Naive B cell (primary cell): ENCODE data around the gene CCNY. TPM values are rescaled to one million over a fixed set of nuclear protein-coding genes. Genes with fewer than 3 reads are reported as not detected.
A peak's percentile ranks its signal among the peaks of the same experiment; 100 is the strongest.

Experiments used
- ATAC-seq, 2 donors: fragments of 150-1000 bp; cut with Tn5 transposase; 2 replicates each; pipeline ENCODE4 v1.10.0; 2021; ENCODE audit warnings: low read depth in 2 of 2, mild to moderate bottlenecking in 2 of 2, moderate library complexity in 2 of 2
- DNase-seq: peaks from one replicate; pipeline ENCODE4 v3.0.0; 2022
- H3K27ac Mint-ChIP-seq, 6 donors: one replicate each; pipeline ENCODE4 v1.8.0; 2020 to 2022; ENCODE audit warnings: mild to moderate bottlenecking in 6 of 6, mixed read lengths in 6 of 6, moderate library complexity in 5 of 6, inconsistent platforms in 2 of 6
- H3K27me3 Mint-ChIP-seq, 3 donors: one replicate each; pipeline ENCODE4 v1.8.0; 2021 to 2022; ENCODE audit warnings: mixed read lengths in 3 of 3, mild to moderate bottlenecking in 1 of 3
- H3K36me3 Mint-ChIP-seq, 2 donors: one replicate each; pipeline ENCODE4 v1.8.0; 2020 to 2022; ENCODE audit warnings: mixed read lengths in 2 of 2, inconsistent platforms in 1 of 2, mild to moderate bottlenecking in 1 of 2
- H3K4me1 Mint-ChIP-seq, 3 donors: one replicate each; pipeline ENCODE4 v1.8.0; 2020 to 2022; ENCODE audit warnings: mixed read lengths in 3 of 3, inconsistent platforms in 1 of 3, mild to moderate bottlenecking in 1 of 3, moderate library complexity in 1 of 3
- H3K4me3 Mint-ChIP-seq, 8 donors: one replicate each; pipeline ENCODE4 v1.8.0; 2020 to 2022; ENCODE audit warnings: mild to moderate bottlenecking in 8 of 8, mixed read lengths in 8 of 8, moderate library complexity in 8 of 8, inconsistent platforms in 2 of 8
- H3K9me3 Mint-ChIP-seq, 7 donors: one replicate each; pipeline ENCODE4 v1.8.0; 2020 to 2022; ENCODE audit warnings: mixed read lengths in 7 of 7, mild to moderate bottlenecking in 5 of 7, inconsistent platforms in 2 of 7, moderate library complexity in 1 of 7
- polyA plus RNA-seq, 6 donors: library from polyadenylated mRNA; unstranded; fragments of 300-500 nt; fragmentation: Illumina TruSeq; gene quantifications; one replicate each; pipeline ENCODE4 v1.2.3, GENCODE V29; 2021; ENCODE audit warnings: low read depth in 6 of 6

Gene CCNY
- polyA plus RNA-seq, 6 donors from 2014 or later: 9.4 to 27.7 (median 13.6) TPM

DNA sequence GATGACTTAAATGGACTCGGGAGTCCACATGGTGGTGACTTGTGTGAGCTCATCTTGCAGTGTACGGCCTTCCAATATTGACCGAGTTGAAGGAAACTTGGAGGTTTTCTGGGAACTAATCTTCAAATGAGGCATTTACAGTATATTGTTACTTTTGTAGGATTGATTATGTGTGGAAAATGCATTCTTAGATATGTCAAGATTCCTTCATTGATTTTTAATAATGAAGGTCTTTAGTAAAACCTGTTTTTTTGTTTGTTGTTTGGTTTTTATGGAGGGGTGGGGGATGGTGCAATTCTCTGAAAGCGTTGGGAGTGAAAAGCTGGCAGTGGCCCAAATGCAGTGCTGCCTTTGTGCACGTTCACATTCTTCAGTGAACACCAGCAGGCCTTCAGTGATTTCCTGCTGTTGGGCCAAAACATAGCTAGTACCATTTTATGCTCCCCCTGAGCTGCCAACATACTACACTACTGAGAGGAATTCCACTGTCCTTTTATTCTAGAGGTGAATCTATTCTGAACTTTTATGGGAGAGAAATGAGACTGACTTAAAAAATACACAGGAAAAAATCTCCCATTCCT, 50.4 kb downstream of the CCNY start:
- Mint-ChIP-seq H3K27ac (peak overlapping the region in 2 of 6 donors; percentile 87 to 89), H3K4me3 (no peak overlapping the region), H3K36me3 (peaks cover 6 to 19% of the 10 kb centered on the region in 2 donors), H3K27me3 (no peaks in the 10 kb centered on the region), H3K4me1 (peaks cover 49 to 67% (median 53%) of the 10 kb centered on the region in 3 donors), H3K9me3 (peaks cover under 1 to 22% (median 19%) of the 10 kb centered on the region in 7 donors)
- ATAC-seq: no peak
- no peak for DNase-seq

DNA sequence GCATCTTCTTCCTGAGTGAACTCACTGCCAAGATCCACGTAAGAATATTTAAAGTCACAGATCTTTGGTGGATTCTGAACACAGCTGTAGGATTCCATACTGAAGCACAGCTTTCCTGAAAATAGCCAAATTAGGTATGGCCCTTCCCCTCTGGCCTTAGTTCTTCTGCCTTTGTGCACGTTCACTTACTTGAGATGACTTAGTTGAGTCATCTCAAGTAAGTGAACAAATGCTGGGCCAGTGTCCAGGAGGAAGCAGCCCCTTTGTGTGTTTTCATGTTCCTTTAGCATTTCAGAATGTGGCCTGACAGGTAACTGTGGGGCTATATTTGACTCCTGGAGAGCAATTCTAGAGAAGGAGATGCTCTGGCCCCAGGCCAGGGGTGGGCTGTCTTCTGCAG, 51.5 kb downstream of the CCNY start:
- Mint-ChIP-seq H3K27me3 (no peaks in the 10 kb centered on the region), H3K27ac (peak overlapping the region in 1 of 6 donors; percentile 77), H3K4me3 (no peak overlapping the region), H3K4me1 (peaks cover 58 to 69% (median 59%) of the 10 kb centered on the region in 3 donors), H3K36me3 (peaks cover 6 to 23% of the 10 kb centered on the region in 2 donors), H3K9me3 (peaks cover 2 to 25% (median 19%) of the 10 kb centered on the region in 7 donors)
- ATAC-seq (no peak), DNase-seq (no peak)

DNA sequence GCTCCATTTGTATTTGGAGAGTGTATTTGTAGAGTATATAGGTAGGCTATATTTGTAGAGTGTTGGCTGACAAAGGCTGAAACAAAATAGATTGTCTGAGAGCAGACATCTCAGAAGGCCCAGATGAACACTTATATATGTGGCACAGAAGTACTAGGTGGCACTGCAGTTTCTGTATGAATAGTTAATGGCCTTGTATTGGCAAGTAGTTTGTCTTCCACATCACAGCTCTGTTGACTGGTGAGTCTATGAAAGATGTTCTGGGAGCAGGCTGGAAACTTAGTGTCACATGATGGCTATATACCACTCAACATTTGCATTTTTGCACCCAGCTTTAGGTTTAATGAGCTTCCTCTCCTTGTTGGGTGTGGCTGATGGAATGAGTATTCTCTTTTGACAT, 51.9 kb downstream of the CCNY start:
- no peaks in the 10 kb centered on the region for H3K27me3 Mint-ChIP-seq
- peaks cover 6 to 23% of the 10 kb centered on the region in 2 donors for H3K36me3 Mint-ChIP-seq
- peak overlapping the region in 2 of 6 donors; percentile 4 to 77 for H3K27ac Mint-ChIP-seq
- DNase-seq: no peak
- peaks cover 2 to 25% (median 19%) of the 10 kb centered on the region in 7 donors for H3K9me3 Mint-ChIP-seq
- ATAC-seq: no peak
- no peak overlapping the region for H3K4me3 Mint-ChIP-seq
- H3K4me1 Mint-ChIP-seq: peaks cover 62 to 71% (median 63%) of the 10 kb centered on the region in 3 donors

DNA sequence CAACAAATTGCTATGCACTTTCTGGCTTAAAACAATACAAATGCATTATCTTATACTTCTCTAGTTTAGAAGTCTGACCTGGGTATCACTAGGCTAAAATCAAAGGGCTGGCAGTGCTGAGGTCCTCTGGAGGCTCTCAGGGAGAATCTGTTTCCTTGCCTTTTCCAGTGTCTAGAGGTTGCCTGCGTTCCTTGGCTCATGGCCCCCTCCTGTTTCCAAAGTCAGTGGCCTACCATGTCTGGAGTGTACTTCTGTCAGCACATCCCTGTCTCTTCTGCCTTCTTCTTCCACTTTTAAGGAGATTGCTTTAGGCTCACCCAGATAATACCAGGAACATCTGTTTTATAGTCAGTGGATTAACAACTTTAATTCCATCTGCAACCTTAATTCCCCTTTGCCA, 52.4 kb downstream of the CCNY start:
- Mint-ChIP-seq H3K27ac (peak overlapping the region in 2 of 6 donors; percentile 4 to 34), H3K27me3 (no peaks in the 10 kb centered on the region), H3K4me3 (no peak overlapping the region), H3K36me3 (peaks cover 6 to 23% of the 10 kb centered on the region in 2 donors), H3K9me3 (peaks cover 2 to 25% (median 19%) of the 10 kb centered on the region in 7 donors), H3K4me1 (peaks cover 65 to 72% (median 68%) of the 10 kb centered on the region in 3 donors)
- DNase-seq: no peak
- no peak for ATAC-seq

DNA sequence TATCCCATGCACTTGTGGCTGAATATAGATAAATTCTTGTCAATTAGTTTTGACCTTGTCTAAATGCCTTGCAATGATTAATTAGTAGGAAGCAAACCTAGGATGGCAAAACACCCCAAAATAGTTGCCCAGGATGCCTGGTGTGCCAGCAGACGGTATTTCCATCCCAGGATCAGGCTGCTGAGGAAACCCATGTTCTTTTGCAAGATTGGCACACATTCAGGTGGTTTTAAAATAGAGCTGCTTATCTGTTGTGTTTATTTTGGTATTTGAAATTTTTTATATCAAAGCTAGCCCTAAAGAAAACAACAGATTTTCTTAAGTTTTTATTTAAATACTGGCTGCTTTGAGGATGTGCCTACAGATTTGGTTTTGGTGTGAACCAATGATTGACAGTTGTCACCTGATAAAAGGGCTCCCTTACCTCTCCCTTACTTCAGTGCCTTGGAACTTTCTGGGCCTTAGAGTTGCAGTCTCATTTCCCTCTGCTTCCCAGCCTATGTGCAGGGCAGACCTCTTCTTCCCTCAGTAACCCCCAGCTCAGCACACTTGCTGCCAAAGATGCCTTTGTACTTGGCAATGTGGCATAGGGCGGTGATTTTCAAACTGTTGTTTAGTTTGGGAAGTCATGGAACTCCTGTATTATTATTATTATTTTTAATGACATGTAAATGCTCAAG, 54.0 kb downstream of the CCNY start:
- peaks cover 57 to 72% (median 68%) of the 10 kb centered on the region in 3 donors for H3K4me1 Mint-ChIP-seq
- peaks cover 2 to 25% (median 19%) of the 10 kb centered on the region in 7 donors for H3K9me3 Mint-ChIP-seq
- H3K27me3 Mint-ChIP-seq: no peaks in the 10 kb centered on the region
- DNase-seq (no peak), ATAC-seq (no peak)
- H3K36me3 Mint-ChIP-seq: peaks cover 6 to 23% of the 10 kb centered on the region in 2 donors
- H3K4me3 Mint-ChIP-seq: no peak overlapping the region
- peak overlapping the region in 2 of 6 donors; percentile 11 to 34 for H3K27ac Mint-ChIP-seq

DNA sequence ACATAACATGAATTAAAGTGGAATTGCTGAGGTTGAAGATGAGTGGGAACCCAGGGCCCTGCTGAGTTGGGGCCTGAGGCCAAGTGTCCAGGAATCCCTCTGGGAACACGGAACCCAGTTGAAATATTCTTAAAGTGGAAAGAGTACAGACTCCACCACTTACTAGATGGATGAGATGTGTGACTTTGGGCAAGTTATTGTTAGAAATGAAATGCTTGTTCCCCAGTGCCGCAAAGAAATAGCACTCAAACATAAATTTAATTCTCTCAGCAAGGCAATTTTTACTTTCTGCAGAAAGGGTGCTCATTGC, 54.5 kb downstream of the CCNY start:
- peak overlapping the region in 2 of 6 donors; percentile 11 to 38 for H3K27ac Mint-ChIP-seq
- no peak overlapping the region for H3K4me3 Mint-ChIP-seq
- peaks cover 2 to 25% (median 19%) of the 10 kb centered on the region in 7 donors for H3K9me3 Mint-ChIP-seq
- no peak for DNase-seq
- no peak for ATAC-seq
- no peaks in the 10 kb centered on the region for H3K27me3 Mint-ChIP-seq
- H3K4me1 Mint-ChIP-seq: peaks cover 57 to 77% (median 71%) of the 10 kb centered on the region in 3 donors
- H3K36me3 Mint-ChIP-seq: peaks cover 6 to 23% of the 10 kb centered on the region in 2 donors

DNA sequence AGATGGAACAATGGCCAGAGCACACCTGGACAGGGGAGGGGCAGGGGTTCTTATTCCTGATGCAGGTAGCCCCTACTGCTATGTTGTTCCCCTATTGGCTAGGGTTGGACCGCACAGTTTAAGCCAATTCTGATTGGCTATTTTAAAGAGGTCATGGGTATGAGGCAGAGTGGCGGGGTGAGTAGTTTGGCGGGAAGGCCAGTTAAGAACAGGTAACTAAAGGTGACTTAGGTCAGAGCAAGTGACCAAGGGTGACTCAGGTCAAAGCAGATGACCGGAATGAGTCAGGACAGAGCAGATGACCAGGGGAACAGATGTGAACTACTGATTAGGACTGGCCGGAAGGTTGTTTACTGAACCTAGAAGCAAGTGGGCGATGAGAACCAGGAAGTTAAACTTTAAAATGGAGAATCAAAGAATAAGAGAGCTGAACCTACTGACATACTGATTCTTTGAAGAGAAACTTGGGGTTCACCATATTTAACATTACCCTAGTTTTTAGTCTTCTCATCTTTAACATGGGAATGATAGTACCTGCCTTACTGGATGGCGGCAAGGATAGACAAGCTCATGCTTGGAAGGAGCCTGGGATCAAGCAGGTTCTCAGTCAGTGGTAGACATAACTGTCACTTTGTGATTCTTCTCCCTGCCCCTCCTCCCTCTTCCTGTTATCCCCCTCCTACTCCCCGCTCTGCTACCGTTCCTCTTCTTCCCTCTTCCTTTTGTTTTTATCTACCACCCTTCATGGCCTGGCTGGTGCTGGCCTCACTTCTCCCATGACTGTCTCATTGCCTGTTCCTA, 55.0 kb downstream of the CCNY start:
- peaks cover 6 to 23% of the 10 kb centered on the region in 2 donors for H3K36me3 Mint-ChIP-seq
- peak overlapping the region in 5 of 6 donors; percentile 23 to 63 (median 39) for H3K27ac Mint-ChIP-seq
- DNase-seq (no peak), ATAC-seq (no peak)
- no peaks in the 10 kb centered on the region for H3K27me3 Mint-ChIP-seq
- H3K4me3 Mint-ChIP-seq: peak overlapping the region in 1 of 8 donors; percentile 35
- peaks cover 2 to 25% (median 19%) of the 10 kb centered on the region in 7 donors for H3K9me3 Mint-ChIP-seq
- peaks cover 59 to 82% (median 72%) of the 10 kb centered on the region in 3 donors for H3K4me1 Mint-ChIP-seq

DNA sequence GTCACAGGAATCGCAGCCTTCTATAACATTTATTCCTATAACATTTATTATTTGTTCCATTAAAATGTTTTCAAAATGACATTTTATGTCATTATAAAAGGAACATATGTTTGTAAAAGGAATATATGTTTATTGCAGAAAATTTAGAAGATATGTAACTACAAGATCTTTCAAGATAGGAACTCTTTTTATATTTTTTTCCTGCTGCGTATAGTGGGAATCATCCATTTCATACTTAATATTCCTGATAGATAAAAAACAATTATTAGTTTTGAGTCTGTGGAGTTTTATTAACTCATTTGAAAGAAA, 55.6 kb downstream of the CCNY start:
- peaks cover 60 to 83% (median 72%) of the 10 kb centered on the region in 3 donors for H3K4me1 Mint-ChIP-seq
- H3K27me3 Mint-ChIP-seq: no peaks in the 10 kb centered on the region
- DNase-seq: no peak
- H3K36me3 Mint-ChIP-seq: peaks cover 6 to 23% of the 10 kb centered on the region in 2 donors
- H3K4me3 Mint-ChIP-seq: no peak overlapping the region
- peak overlapping the region in 2 of 6 donors; percentile 51 to 63 for H3K27ac Mint-ChIP-seq
- peaks cover 2 to 25% (median 19%) of the 10 kb centered on the region in 7 donors for H3K9me3 Mint-ChIP-seq
- ATAC-seq: no peak

DNA sequence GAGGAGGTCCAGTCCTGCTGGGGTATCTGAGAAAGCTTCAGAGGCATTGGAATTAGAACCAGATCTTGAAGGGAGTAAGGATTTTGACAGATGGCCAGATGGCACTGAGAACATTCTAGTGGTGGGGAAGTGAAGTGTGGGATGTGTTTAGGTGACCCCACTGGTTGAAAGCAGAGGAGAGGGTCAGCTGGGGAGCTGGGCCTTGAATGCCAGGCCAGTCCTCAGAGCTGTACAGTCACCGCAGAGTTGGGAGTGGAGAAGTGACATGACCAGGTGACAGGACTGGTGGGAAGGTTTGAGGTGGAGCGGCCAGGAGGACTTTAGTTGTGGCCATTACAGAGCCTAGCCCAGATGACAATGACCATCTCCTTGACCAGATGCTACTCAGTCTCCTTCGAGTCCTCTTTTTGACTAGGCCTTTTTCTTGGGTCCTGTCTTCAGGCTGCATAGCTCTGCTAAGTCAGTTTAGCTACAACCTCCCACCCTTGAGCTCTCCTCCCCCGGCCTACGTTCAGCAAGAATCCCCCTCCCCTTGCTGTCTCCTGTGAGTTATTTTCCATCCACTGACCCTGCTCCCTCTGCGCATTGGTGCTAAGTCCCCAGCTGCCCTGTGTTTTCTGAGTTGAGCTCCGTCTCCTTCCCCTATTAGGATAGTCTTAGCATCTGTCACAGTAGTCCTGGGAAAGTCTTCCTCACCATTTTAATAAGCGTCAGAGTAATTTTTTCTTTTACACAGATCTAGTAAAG, 56.3 kb downstream of the CCNY start:
- no peak overlapping the region for H3K4me3 Mint-ChIP-seq
- no peak for ATAC-seq
- peaks cover 6 to 23% of the 10 kb centered on the region in 2 donors for H3K36me3 Mint-ChIP-seq
- H3K27ac Mint-ChIP-seq: peak overlapping the region in 5 of 6 donors; percentile 25 to 78 (median 71)
- H3K27me3 Mint-ChIP-seq: no peaks in the 10 kb centered on the region
- DNase-seq: no peak
- peaks cover 61 to 83% (median 72%) of the 10 kb centered on the region in 3 donors for H3K4me1 Mint-ChIP-seq
- peaks cover 2 to 25% (median 19%) of the 10 kb centered on the region in 7 donors for H3K9me3 Mint-ChIP-seq

DNA sequence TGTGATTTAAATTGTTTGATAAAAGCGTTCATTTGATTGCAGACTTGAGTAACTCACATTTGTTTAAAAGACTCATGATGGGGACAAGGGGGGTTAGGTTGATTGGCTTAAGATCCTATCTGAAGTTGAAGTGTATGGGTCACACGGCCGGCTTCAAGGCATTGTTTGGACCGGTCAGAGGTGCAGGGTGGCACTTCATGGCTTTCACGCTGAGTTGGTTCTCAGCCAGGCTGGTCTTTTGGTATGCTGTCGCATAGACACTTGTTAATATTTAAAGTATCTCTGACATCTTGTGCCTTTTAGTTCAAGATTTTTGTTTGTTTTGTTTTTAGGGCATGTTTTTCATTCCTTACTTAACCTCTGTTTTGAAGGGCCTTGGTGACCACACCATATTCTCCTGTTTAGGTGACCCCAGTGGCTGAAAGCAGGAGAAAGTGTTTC, 58.1 kb downstream of the CCNY start:
- DNase-seq (no peak), ATAC-seq (no peak)
- Mint-ChIP-seq H3K4me1 (peaks cover 66 to 86% (median 82%) of the 10 kb centered on the region in 3 donors), H3K27me3 (no peaks in the 10 kb centered on the region), H3K4me3 (no peak overlapping the region), H3K36me3 (peaks cover 6 to 17% of the 10 kb centered on the region in 2 donors), H3K27ac (no peak overlapping the region), H3K9me3 (peaks cover 2 to 25% (median 13%) of the 10 kb centered on the region in 7 donors)

DNA sequence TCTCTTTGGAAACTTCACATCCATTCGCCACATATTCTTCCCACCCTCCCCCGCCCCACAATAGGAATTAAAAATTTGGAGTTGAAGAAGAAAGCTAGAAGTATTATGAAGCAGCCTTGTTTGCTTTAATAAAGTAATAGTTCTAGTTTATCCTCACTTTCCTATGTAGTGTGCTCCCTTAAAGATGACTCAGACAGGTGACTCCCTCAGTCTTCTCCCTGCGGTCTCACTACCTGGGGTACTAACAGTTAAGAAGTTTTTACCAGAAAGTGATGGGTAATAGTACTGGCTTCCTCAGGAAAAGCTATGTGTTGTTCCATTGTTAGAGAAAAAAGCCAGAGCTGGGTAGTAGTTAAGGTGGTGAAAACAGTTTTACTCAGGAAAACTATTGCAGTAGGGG, 58.6 kb downstream of the CCNY start:
- H3K4me3 Mint-ChIP-seq: no peak overlapping the region
- no peak for DNase-seq
- no peaks in the 10 kb centered on the region for H3K27me3 Mint-ChIP-seq
- peaks cover 2 to 17% of the 10 kb centered on the region in 2 donors for H3K36me3 Mint-ChIP-seq
- peaks cover 71 to 91% (median 83%) of the 10 kb centered on the region in 3 donors for H3K4me1 Mint-ChIP-seq
- ATAC-seq: no peak
- peak overlapping the region in 2 of 6 donors; percentile 26 to 49 for H3K27ac Mint-ChIP-seq
- peaks cover 2 to 21% (median 11%) of the 10 kb centered on the region in 7 donors for H3K9me3 Mint-ChIP-seq

DNA sequence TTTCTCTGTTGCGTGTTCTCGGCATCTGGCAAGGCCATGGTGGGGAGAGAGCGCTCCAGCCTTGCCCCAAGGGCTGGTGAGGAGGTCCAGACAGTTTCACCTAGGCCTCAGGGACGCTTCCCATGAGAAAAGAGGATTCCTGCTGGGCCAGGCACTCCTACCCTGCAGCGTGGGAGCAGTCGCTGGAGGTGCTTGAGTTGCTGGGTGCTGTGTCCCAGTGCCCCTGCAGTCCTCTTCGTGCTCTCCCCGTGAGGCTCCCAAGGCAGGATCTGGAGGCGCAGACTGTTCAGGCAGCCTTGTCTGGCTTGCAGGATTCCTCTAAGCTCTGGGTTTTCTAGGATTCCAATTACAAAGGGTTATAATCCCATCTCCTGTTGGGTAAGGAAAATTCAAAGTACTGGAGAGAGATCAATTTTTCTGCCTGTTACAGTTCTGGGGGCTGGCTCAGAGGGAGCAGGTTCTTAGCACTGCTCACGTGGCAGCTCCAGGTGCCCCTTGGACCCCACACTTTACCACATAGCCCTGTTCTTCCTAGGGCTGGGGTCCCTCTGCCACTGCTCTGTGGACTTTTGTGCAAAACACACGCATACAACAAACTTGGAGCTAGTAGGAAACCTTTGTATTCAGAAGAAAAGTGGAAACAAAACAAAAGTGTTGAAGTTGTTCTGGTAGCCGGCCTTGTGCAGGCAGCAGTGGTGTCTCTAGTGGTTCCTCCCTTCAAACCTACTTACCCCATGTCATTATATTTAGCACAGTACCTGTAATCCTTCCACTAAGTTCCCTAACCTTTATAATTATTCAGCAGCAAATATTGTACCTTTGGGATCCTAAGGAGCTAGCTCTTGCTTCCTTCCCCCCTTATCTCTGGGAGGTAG, 60.5 kb downstream of the CCNY start:
- peaks cover 0 to 3% (median 0%) of the 10 kb centered on the region in 7 donors for H3K9me3 Mint-ChIP-seq
- DNase-seq (no peak), ATAC-seq (no peak)
- H3K4me3 Mint-ChIP-seq: peak overlapping the region in 2 of 8 donors; percentile 30 to 54
- H3K4me1 Mint-ChIP-seq: peaks cover 64 to 80% (median 74%) of the 10 kb centered on the region in 3 donors
- peak overlapping the region in 5 of 6 donors; percentile 22 to 70 (median 55) for H3K27ac Mint-ChIP-seq
- H3K27me3 Mint-ChIP-seq: no peaks in the 10 kb centered on the region
- peaks cover 0 to 3% of the 10 kb centered on the region in 2 donors for H3K36me3 Mint-ChIP-seq
